Measurements from ENCODE around the gene GNB2. TPM values are rescaled to one million over a fixed set of nuclear protein-coding genes. Genes with fewer than 3 reads are reported as not detected.
A peak's percentile ranks its signal among the peaks of the same experiment; 100 is the strongest.

GNB2 gene
- total and polyA plus RNA-seq, 2 of the 13 experiments (the other 11 are each of a cell fraction or from before 2014, with no cell fraction given), result 48.3 to 67.1 TPM

GRCh38 chr7:100720671-100721504 is 47.3 kb downstream of the GNB2 start (continued):
- TF ChIP-seq CREM (IDR thresholded peaks at IDR 0.05), result no peak
- TF ChIP-seq CREM (CRISPR knock-in tag; IDR thresholded peaks at IDR 0.05), result no peak
- peak; percentile 43 for TF ChIP-seq YY1 (IDR thresholded peaks at IDR 0.05; ENCODE audit: insufficient read depth, insufficient replicate concordance, low read depth, low read length)
- TF ChIP-seq, protein P1, sequence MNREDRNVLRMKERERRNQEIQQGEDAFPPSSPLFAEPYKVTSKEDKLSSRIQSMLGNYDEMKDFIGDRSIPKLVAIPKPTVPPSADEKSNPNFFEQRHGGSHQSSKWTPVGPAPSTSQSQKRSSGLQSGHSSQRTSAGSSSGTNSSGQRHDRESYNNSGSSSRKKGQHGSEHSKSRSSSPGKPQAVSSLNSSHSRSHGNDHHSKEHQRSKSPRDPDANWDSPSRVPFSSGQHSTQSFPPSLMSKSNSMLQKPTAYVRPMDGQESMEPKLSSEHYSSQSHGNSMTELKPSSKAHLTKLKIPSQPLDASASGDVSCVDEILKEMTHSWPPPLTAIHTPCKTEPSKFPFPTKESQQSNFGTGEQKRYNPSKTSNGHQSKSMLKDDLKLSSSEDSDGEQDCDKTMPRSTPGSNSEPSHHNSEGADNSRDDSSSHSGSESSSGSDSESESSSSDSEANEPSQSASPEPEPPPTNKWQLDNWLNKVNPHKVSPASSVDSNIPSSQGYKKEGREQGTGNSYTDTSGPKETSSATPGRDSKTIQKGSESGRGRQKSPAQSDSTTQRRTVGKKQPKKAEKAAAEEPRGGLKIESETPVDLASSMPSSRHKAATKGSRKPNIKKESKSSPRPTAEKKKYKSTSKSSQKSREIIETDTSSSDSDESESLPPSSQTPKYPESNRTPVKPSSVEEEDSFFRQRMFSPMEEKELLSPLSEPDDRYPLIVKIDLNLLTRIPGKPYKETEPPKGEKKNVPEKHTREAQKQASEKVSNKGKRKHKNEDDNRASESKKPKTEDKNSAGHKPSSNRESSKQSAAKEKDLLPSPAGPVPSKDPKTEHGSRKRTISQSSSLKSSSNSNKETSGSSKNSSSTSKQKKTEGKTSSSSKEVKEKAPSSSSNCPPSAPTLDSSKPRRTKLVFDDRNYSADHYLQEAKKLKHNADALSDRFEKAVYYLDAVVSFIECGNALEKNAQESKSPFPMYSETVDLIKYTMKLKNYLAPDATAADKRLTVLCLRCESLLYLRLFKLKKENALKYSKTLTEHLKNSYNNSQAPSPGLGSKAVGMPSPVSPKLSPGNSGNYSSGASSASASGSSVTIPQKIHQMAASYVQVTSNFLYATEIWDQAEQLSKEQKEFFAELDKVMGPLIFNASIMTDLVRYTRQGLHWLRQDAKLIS (CRISPR knock-in tag; IDR thresholded peaks at IDR 0.05), result no peak
- no peak for TF ChIP-seq FOXK2 (IDR thresholded peaks at IDR 0.05)
- TF ChIP-seq ZMAT5 (CRISPR knock-in tag; IDR thresholded peaks at IDR 0.05; ENCODE audit: borderline replicate concordance, low read depth), result no peak
- TF ChIP-seq NR0B2 (CRISPR knock-in tag; IDR thresholded peaks at IDR 0.05), result no peak; the same call in 1 of the 2 replicates
- TF ChIP-seq STAT5B (CRISPR knock-in tag; IDR thresholded peaks at IDR 0.05), result no peak
- TF ChIP-seq ARNTL (CRISPR knock-in tag; IDR thresholded peaks at IDR 0.05), result no peak; the same call in 1 of the 2 replicates
- TF ChIP-seq NFE2 (CRISPR knock-in tag; IDR thresholded peaks at IDR 0.05), result no peak
- no peak for TF ChIP-seq PAWR (CRISPR knock-in tag; IDR thresholded peaks at IDR 0.05; ENCODE audit: borderline replicate concordance)
- TF ChIP-seq, protein P2, sequence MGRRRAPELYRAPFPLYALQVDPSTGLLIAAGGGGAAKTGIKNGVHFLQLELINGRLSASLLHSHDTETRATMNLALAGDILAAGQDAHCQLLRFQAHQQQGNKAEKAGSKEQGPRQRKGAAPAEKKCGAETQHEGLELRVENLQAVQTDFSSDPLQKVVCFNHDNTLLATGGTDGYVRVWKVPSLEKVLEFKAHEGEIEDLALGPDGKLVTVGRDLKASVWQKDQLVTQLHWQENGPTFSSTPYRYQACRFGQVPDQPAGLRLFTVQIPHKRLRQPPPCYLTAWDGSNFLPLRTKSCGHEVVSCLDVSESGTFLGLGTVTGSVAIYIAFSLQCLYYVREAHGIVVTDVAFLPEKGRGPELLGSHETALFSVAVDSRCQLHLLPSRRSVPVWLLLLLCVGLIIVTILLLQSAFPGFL (CRISPR knock-in tag; IDR thresholded peaks at IDR 0.05), result no peak
- TF ChIP-seq, protein P3, sequence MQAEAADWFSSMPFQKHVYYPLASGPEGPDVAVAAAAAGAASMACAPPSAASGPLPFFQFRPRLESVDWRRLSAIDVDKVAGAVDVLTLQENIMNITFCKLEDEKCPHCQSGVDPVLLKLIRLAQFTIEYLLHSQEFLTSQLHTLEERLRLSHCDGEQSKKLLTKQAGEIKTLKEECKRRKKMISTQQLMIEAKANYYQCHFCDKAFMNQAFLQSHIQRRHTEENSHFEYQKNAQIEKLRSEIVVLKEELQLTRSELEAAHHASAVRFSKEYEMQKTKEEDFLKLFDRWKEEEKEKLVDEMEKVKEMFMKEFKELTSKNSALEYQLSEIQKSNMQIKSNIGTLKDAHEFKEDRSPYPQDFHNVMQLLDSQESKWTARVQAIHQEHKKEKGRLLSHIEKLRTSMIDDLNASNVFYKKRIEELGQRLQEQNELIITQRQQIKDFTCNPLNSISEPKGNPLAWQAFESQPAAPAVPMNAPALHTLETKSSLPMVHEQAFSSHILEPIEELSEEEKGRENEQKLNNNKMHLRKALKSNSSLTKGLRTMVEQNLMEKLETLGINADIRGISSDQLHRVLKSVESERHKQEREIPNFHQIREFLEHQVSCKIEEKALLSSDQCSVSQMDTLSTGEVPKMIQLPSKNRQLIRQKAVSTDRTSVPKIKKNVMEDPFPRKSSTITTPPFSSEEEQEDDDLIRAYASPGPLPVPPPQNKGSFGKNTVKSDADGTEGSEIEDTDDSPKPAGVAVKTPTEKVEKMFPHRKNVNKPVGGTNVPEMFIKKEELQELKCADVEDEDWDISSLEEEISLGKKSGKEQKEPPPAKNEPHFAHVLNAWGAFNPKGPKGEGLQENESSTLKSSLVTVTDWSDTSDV (CRISPR knock-in tag; IDR thresholded peaks at IDR 0.05), result no peak; the same call in 1 of the 2 replicates
- TF ChIP-seq ZNF512B (CRISPR knock-in tag; IDR thresholded peaks at IDR 0.05; ENCODE audit: borderline replicate concordance), result no peak
- peak; percentile 82; the same call in 1 of the 2 replicates for TF ChIP-seq MYPOP (CRISPR knock-in tag; IDR thresholded peaks at IDR 0.05)
